ENCODE results near the gene PATJ. TPM values are rescaled to one million over a fixed set of nuclear protein-coding genes. Genes with fewer than 3 reads are reported as not detected.
"Not testable (repeated sequence)": the region's sequence is repeated elsewhere in the genome, so short reads cannot be mapped to it uniquely, and the experiment has no call there.

PATJ gene
- total and polyA plus RNA-seq, 7 experiments from 2014 or later = 13.4 to 64.5 (median 33.3) TPM

DNA sequence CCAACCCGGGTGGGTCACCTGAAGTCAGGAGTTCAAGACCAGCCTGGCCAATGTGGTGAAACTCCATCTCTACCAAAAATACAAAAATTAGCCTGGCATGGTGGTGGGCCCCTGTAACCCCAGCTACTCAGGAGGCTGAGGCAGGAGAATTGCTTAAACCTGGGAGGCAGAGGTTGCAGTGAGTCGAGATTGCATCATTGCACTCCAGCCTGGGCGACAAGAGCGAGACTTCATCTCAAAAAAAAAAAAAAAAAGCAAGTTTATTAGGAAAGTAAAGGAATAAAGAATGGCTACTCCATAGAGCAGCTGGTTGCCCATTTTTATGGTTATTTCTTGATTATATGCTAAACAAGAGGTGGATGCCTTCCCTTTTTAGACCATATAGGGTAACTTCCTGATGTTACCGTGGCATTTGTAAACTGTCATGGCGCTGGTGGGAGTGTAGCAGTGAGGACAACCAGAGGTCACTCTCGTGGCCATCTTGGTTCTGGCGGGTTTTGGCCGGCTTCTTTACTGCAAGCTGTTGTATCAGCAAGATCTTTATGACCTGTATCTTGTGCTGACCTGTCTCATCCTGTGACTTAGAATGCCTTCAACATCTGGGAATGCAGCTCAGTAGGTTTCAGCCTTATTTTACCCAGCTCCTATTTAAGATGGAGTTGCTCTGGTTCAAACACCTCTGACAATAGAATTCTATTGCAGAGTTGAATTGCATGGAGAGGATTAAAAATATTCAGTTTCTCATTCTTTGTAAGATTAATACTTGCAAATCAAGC is 224.4 kb downstream of the PATJ start:
- CTCF ChIA-PET; H3K27ac Mint-ChIP-seq; H3K9me3 ChIP-seq (ENCODE audit: control insufficient read depth in 2 of 3, low read length in 3 of 3); ATAC-seq; H3K27me3 Mint-ChIP-seq; intact Hi-C loops (cut with micrococcal nuclease); H3K27ac ChIP-seq (ENCODE audit: low read depth, low read length); H3K36me3 ChIP-seq (ENCODE audit: control insufficient read depth in 2 of 3, insufficient read depth in 3 of 3, low read length in 3 of 3); DNase-seq; H3K4me1 Mint-ChIP-seq; POLR2A ChIA-PET; H3K4me3 ChIP-seq (ENCODE audit: low read length); H3K9me3 Mint-ChIP-seq; H3K4me1 ChIP-seq (ENCODE audit: control insufficient read depth in 2 of 2, insufficient read depth in 2 of 2, low read length in 2 of 2); H3K27me3 ChIP-seq (ENCODE audit: control insufficient read depth in 2 of 2, insufficient read depth in 2 of 2, low read length in 2 of 2); H3K4me3 Mint-ChIP-seq: not testable (repeated sequence)
- H3K36me3 Mint-ChIP-seq = peaks cover 0 to 41% (median 36%) of the 10 kb centered on the region in 5 donors

DNA sequence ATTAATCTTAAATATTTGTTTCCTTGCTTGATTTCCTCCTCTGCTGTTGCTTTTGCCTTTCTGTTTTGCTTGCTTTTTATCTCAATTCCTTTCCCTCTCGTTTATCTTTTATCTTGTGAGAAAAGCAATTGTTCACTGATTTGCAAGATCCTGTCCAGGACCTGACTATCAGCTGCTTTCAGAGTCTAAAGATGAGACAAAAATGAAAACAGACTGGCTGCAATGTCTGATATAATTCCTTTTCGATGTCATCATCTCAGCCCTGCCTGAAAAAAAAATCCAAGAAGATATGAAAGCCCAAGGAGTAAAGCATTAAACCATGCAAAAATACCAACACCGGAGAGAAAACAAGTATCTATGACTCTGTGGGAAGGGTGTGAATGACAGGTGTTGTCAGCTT is 225.5 kb downstream of the PATJ start:
- Histone ChIP-seq H3K36me3 (ENCODE audit: control insufficient read depth in 2 of 3, insufficient read depth in 3 of 3, low read length in 3 of 3) (no peaks in the 10 kb centered on the region), H3K9me3 (ENCODE audit: control insufficient read depth in 2 of 3, low read length in 3 of 3) (no peaks in the 10 kb centered on the region), H3K4me1 (ENCODE audit: control insufficient read depth in 2 of 2, insufficient read depth in 2 of 2, low read length in 2 of 2) (no peaks in the 10 kb centered on the region), H3K27me3 (ENCODE audit: control insufficient read depth in 2 of 2, insufficient read depth in 2 of 2, low read length in 2 of 2) (no peaks in the 10 kb centered on the region), H3K4me3 (ENCODE audit: low read length) (no peak overlapping the region), H3K27ac (ENCODE audit: low read depth, low read length) (no peak overlapping the region)
- DNase-seq = no peak
- H3K27ac Mint-ChIP-seq = no peak overlapping the region
- CTCF ChIA-PET = no interaction called here
- H3K27me3 Mint-ChIP-seq = no peaks in the 10 kb centered on the region
- POLR2A ChIA-PET = no interaction called here
- H3K4me1 Mint-ChIP-seq = peaks cover 0 to 6% (median 0%) of the 10 kb centered on the region in 7 donors
- H3K36me3 Mint-ChIP-seq = peaks cover 0 to 32% (median 28%) of the 10 kb centered on the region in 5 donors
- H3K9me3 Mint-ChIP-seq = peaks cover 0 to 6% (median 3%) of the 10 kb centered on the region in 11 donors
- no peak overlapping the region for H3K4me3 Mint-ChIP-seq
- intact Hi-C loops (cut with micrococcal nuclease) = no loop called here
- ATAC-seq = no peak

DNA sequence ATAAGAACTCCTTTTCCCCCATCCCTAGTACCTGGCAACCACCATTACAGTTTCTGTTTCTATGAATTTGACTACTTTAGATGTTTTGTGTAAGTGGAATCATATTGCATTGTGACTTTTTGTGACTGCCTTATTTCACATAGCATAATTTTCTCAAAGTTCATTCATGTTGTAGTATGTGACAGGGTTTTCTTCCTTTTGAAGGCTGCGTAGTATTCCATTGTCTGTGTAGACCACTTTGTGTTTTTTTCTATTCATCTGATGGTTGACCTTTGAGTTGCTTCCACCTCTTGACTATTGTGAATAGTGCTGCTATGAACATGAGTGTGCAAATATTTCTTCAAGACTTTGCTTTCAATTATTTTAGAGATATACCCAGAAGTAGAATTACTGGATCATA is 226.6 kb downstream of the PATJ start:
- intact Hi-C loops (cut with micrococcal nuclease) = no loop called here
- no peaks in the 10 kb centered on the region for H3K4me1 ChIP-seq (ENCODE audit: control insufficient read depth in 2 of 2, insufficient read depth in 2 of 2, low read length in 2 of 2)
- no peak overlapping the region for H3K27ac Mint-ChIP-seq
- peaks cover 0 to 6% (median 3%) of the 10 kb centered on the region in 11 donors for H3K9me3 Mint-ChIP-seq
- no peak for DNase-seq
- peaks cover 0 to 29% (median 26%) of the 10 kb centered on the region in 5 donors for H3K36me3 Mint-ChIP-seq
- H3K4me1 Mint-ChIP-seq = peaks cover 0 to 6% (median 0%) of the 10 kb centered on the region in 7 donors
- no peaks in the 10 kb centered on the region for H3K36me3 ChIP-seq (ENCODE audit: control insufficient read depth in 2 of 3, insufficient read depth in 3 of 3, low read length in 3 of 3)
- H3K27me3 ChIP-seq (ENCODE audit: control insufficient read depth in 2 of 2, insufficient read depth in 2 of 2, low read length in 2 of 2) = no peaks in the 10 kb centered on the region
- no peaks in the 10 kb centered on the region for H3K9me3 ChIP-seq (ENCODE audit: control insufficient read depth in 2 of 3, low read length in 3 of 3)
- no peak overlapping the region for H3K4me3 ChIP-seq (ENCODE audit: low read length)
- no peaks in the 10 kb centered on the region for H3K27me3 Mint-ChIP-seq
- H3K27ac ChIP-seq (ENCODE audit: low read depth, low read length) = no peak overlapping the region
- no peak for ATAC-seq
- H3K4me3 Mint-ChIP-seq = no peak overlapping the region
- ChIA-PET CTCF (no interaction called here), POLR2A (no interaction called here)

DNA sequence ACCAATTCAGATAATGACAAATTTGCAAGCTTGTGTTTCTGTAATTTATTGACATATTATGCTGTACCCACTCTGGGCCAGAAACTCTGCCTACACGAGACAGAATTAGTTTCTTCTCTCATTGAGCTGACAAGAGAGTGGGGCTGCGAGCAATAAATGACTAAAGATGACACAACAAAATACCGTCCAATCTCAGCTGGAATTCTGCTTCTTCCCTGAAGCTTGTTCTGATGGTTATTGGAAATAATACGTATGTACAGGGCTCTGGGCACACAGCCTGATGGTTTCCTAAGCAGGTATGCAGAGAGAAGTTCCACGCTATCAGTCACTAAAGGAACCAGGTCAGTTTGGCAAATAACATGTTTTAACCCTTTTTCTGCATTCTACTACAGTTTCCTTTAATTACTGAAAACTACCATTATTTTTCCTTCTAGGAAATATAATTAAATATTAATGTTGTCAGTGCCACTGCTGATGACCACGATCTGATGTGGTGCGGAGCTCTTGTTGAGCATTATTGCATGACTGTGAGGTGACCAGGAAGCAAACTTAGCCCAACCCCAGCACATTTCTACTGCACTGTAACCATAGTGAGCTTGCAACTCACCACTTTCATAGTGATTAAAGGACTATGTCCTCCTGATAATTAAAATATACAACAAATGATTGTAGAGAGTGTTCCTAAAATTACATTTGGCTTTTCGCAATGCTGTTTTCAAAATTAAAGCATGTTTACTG is 231.0 kb downstream of the PATJ start:
- Histone ChIP-seq H3K36me3 (ENCODE audit: control insufficient read depth in 2 of 3, insufficient read depth in 3 of 3, low read length in 3 of 3) (no peaks in the 10 kb centered on the region), H3K9me3 (ENCODE audit: control insufficient read depth in 2 of 3, low read length in 3 of 3) (no peaks in the 10 kb centered on the region), H3K4me1 (ENCODE audit: control insufficient read depth in 2 of 2, insufficient read depth in 2 of 2, low read length in 2 of 2) (no peaks in the 10 kb centered on the region), H3K27ac (ENCODE audit: low read depth, low read length) (no peak overlapping the region), H3K27me3 (ENCODE audit: control insufficient read depth in 2 of 2, insufficient read depth in 2 of 2, low read length in 2 of 2) (no peaks in the 10 kb centered on the region), H3K4me3 (ENCODE audit: low read length) (no peak overlapping the region)
- DNase-seq = no peak
- intact Hi-C loops (cut with micrococcal nuclease) = no loop called here
- Mint-ChIP-seq H3K36me3 (peaks cover 0 to 29% (median 15%) of the 10 kb centered on the region in 5 donors), H3K4me3 (no peak overlapping the region), H3K9me3 (peaks cover 0 to 6% (median 3%) of the 10 kb centered on the region in 11 donors), H3K27ac (no peak overlapping the region), H3K27me3 (no peaks in the 10 kb centered on the region), H3K4me1 (peaks cover 0 to 19% (median 7%) of the 10 kb centered on the region in 7 donors)
- ChIA-PET CTCF (interaction anchor here (0.5 kb wide), 1 partner anchor 166 kb away, joined by 6 read pairs; no protein-coding TSS in a partner anchor), POLR2A (no interaction called here)
- ATAC-seq = no peak

DNA sequence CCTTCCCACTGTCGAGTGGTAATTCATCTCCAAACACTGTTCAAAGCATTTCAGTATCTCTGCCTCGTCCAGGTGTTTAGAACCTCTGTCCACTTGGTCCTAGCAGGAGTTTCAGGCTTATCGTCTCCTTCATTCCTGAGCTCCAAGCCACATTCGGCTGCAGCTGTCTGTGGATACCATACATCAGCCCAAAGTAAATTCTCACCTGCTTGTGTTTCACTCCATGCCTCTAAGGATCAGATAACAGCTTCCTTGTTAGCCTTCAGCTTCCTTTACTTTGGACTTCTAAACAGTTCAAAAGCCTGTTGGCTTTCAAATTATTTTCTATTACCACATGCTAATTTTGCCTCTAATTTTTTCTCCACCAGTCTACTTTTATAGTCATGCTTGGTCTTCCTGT is 233.4 kb downstream of the PATJ start:
- ATAC-seq = no peak

DNA sequence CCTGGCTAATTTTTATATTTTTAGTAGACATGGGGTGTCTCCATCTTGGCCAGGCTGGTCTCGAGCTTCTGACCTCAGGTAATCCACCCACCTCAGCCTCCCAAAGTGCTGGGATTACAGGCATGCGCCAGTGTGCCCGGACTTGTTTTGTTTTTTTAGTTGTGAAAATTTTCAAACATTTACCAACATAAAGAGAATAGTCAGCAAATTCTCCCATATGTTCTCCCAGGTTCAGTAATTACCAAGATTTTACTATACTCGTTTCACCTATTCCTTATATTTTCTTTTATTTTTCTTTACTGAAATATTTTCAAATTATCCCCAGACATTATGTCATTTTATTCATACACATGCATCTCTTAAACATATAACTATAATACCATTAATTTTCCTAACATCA is 234.3 kb downstream of the PATJ start:
- H3K4me1 ChIP-seq (ENCODE audit: control insufficient read depth in 2 of 2, insufficient read depth in 2 of 2, low read length in 2 of 2) = no peaks in the 10 kb centered on the region
- CTCF ChIA-PET = no interaction called here

More for the DNA sequence above, 233.4 kb downstream of the PATJ start:
- peaks cover 0 to 19% (median 5%) of the 10 kb centered on the region in 7 donors for H3K4me1 Mint-ChIP-seq
- no peaks in the 10 kb centered on the region for H3K9me3 ChIP-seq (ENCODE audit: control insufficient read depth in 2 of 3, low read length in 3 of 3)
- no peaks in the 10 kb centered on the region for H3K27me3 Mint-ChIP-seq
- H3K36me3 ChIP-seq (ENCODE audit: control insufficient read depth in 2 of 3, insufficient read depth in 3 of 3, low read length in 3 of 3) = no peaks in the 10 kb centered on the region
- DNase-seq = no peak
- H3K27me3 ChIP-seq (ENCODE audit: control insufficient read depth in 2 of 2, insufficient read depth in 2 of 2, low read length in 2 of 2) = no peaks in the 10 kb centered on the region
- no peaks in the 10 kb centered on the region for H3K9me3 Mint-ChIP-seq
- H3K27ac ChIP-seq (ENCODE audit: low read depth, low read length) = no peak overlapping the region
- H3K4me3 Mint-ChIP-seq = no peak overlapping the region
- intact Hi-C loops (cut with micrococcal nuclease) = no loop called here
- ChIA-PET POLR2A (no interaction called here), CTCF (interaction anchor here (0.6 kb wide), 1 partner anchor 39 kb away, joined by 3 read pairs; no protein-coding TSS in a partner anchor)
- no peaks in the 10 kb centered on the region for H3K4me1 ChIP-seq (ENCODE audit: control insufficient read depth in 2 of 2, insufficient read depth in 2 of 2, low read length in 2 of 2)
- H3K4me3 ChIP-seq (ENCODE audit: low read length) = no peak overlapping the region
- no peak overlapping the region for H3K27ac Mint-ChIP-seq
- H3K36me3 Mint-ChIP-seq = peaks cover 0 to 17% (median 0%) of the 10 kb centered on the region in 5 donors

More for the DNA sequence above, 234.3 kb downstream of the PATJ start:
- no peak overlapping the region for H3K27ac Mint-ChIP-seq
- ATAC-seq (no peak), DNase-seq (no peak)
- Histone ChIP-seq H3K36me3 (ENCODE audit: control insufficient read depth in 2 of 3, insufficient read depth in 3 of 3, low read length in 3 of 3) (no peaks in the 10 kb centered on the region), H3K9me3 (ENCODE audit: control insufficient read depth in 2 of 3, low read length in 3 of 3) (no peaks in the 10 kb centered on the region), H3K27ac (ENCODE audit: low read depth, low read length) (no peak overlapping the region), H3K4me3 (ENCODE audit: low read length) (no peak overlapping the region), H3K27me3 (ENCODE audit: control insufficient read depth in 2 of 2, insufficient read depth in 2 of 2, low read length in 2 of 2) (no peaks in the 10 kb centered on the region)
- intact Hi-C loops (cut with micrococcal nuclease) = no loop called here
- H3K27me3 Mint-ChIP-seq = no peaks in the 10 kb centered on the region
- peaks cover 0 to 17% (median 0%) of the 10 kb centered on the region in 5 donors for H3K36me3 Mint-ChIP-seq
- no peak overlapping the region for H3K4me3 Mint-ChIP-seq
- no peaks in the 10 kb centered on the region for H3K9me3 Mint-ChIP-seq
- peaks cover 0 to 19% (median 7%) of the 10 kb centered on the region in 7 donors for H3K4me1 Mint-ChIP-seq
- POLR2A ChIA-PET = no interaction called here

Measured in naive thymus-derived CD4-positive, alpha-beta T cell (primary cell).